ENCODE results near the gene ZNF33A.
"Not testable (repeated sequence)": the region's sequence is repeated elsewhere in the genome, so short reads cannot be mapped to it uniquely, and the experiment has no call there.

ZNF33A gene

GRCh38 chr10:38016354-38016753, 5.9 kb downstream of the ZNF33A start:
- no peak overlapping the region for H3K9ac ChIP-seq
- H3K36me3 ChIP-seq (ENCODE audit: insufficient read depth) = peaks cover 13% of the 10 kb centered on the region; the same call in 1 of the 2 replicates
- H2AFZ ChIP-seq (ENCODE audit: low read depth) = no peak overlapping the region
- H3K27me3 ChIP-seq (ENCODE audit: insufficient read depth, low read depth) = no peaks in the 10 kb centered on the region
- no peak overlapping the region for H3K4me2 ChIP-seq
- H4K20me1 ChIP-seq (ENCODE audit: insufficient read depth) = no peaks in the 10 kb centered on the region
- no peak overlapping the region for H3K27ac ChIP-seq
- peaks cover 7% of the 10 kb centered on the region for H3K4me1 ChIP-seq (ENCODE audit: low read depth, poor library complexity, severe bottlenecking)
- H3K4me3 ChIP-seq (IDR thresholded peaks at IDR 0.05; ENCODE audit: insufficient read depth, low read depth, low read length) = no peak overlapping the region
- peaks cover 23% of the 10 kb centered on the region for H3K79me2 ChIP-seq (ENCODE audit: insufficient read depth, low read depth)
- TF ChIP-seq, protein P1, sequence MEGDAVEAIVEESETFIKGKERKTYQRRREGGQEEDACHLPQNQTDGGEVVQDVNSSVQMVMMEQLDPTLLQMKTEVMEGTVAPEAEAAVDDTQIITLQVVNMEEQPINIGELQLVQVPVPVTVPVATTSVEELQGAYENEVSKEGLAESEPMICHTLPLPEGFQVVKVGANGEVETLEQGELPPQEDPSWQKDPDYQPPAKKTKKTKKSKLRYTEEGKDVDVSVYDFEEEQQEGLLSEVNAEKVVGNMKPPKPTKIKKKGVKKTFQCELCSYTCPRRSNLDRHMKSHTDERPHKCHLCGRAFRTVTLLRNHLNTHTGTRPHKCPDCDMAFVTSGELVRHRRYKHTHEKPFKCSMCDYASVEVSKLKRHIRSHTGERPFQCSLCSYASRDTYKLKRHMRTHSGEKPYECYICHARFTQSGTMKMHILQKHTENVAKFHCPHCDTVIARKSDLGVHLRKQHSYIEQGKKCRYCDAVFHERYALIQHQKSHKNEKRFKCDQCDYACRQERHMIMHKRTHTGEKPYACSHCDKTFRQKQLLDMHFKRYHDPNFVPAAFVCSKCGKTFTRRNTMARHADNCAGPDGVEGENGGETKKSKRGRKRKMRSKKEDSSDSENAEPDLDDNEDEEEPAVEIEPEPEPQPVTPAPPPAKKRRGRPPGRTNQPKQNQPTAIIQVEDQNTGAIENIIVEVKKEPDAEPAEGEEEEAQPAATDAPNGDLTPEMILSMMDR (conservative IDR thresholded peaks at IDR 0.05; ENCODE audit: low read depth, low read length) = no peak

DNA sequence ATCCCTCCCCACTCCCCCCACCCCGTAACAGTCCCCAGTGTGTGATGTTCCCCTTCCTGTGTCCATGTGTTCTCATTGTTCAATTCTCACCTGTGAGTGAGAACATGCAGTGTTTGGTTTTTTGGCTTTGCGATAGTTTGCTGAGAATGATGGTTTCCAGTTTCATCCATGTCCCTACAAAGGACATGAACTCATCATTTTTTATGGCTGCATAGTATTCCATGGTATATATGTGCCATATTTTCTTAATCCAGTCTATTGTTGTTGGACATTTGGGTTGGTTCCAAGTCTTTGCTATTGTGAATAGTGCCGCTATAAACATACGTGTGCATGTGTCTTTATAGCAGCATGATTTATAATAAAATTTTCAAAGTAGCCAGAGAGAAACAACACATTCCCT, 8.6 kb downstream of the ZNF33A start:
- H3K27ac ChIP-seq; H3K4me2 ChIP-seq; H3K9ac ChIP-seq; H3K27me3 ChIP-seq (ENCODE audit: insufficient read depth, low read depth); H3K4me3 ChIP-seq (IDR thresholded peaks at IDR 0.05; ENCODE audit: insufficient read depth, low read depth, low read length); H3K79me2 ChIP-seq (ENCODE audit: insufficient read depth, low read depth); H3K4me1 ChIP-seq (ENCODE audit: low read depth, poor library complexity, severe bottlenecking); H2AFZ ChIP-seq (ENCODE audit: low read depth); H4K20me1 ChIP-seq (ENCODE audit: insufficient read depth): not testable (repeated sequence)
- peaks cover 13% of the 10 kb centered on the region; the same call in 1 of the 2 replicates for H3K36me3 ChIP-seq (ENCODE audit: insufficient read depth)

- H2AFZ ChIP-seq (ENCODE audit: low read depth) = no peak overlapping the region
- no peak overlapping the region for H3K4me3 ChIP-seq (IDR thresholded peaks at IDR 0.05; ENCODE audit: insufficient read depth, low read depth, low read length)
- H3K4me2 ChIP-seq = no peak overlapping the region
- H3K27me3 ChIP-seq (ENCODE audit: insufficient read depth, low read depth) = no peaks in the 10 kb centered on the region
- TF ChIP-seq, protein P1 (conservative IDR thresholded peaks at IDR 0.05; ENCODE audit: low read depth, low read length) = no peak
- H3K27ac ChIP-seq = no peak overlapping the region
- H3K4me1 ChIP-seq (ENCODE audit: low read depth, poor library complexity, severe bottlenecking) = peaks cover 20% of the 10 kb centered on the region
- no peak overlapping the region for H3K9ac ChIP-seq
- H3K79me2 ChIP-seq (ENCODE audit: insufficient read depth, low read depth) = no peaks in the 10 kb centered on the region
- no peaks in the 10 kb centered on the region for H4K20me1 ChIP-seq (ENCODE audit: insufficient read depth)
- H3K36me3 ChIP-seq (ENCODE audit: insufficient read depth) = no peaks in the 10 kb centered on the region
Measured at GRCh38 chr10:38025283-38025682, 14.8 kb downstream of the ZNF33A start.

GRCh38 chr10:38027986-38028385, 17.5 kb downstream of the ZNF33A start:
- TF ChIP-seq, protein P1 (conservative IDR thresholded peaks at IDR 0.05; ENCODE audit: low read depth, low read length) = no peak
- H3K4me2 ChIP-seq = no peak overlapping the region
- H2AFZ ChIP-seq (ENCODE audit: low read depth) = no peak overlapping the region
- H4K20me1 ChIP-seq (ENCODE audit: insufficient read depth) = no peaks in the 10 kb centered on the region
- no peaks in the 10 kb centered on the region for H3K27me3 ChIP-seq (ENCODE audit: insufficient read depth, low read depth)
- H3K36me3 ChIP-seq (ENCODE audit: insufficient read depth) = no peaks in the 10 kb centered on the region; the same call in 1 of the 2 replicates
- H3K9ac ChIP-seq = no peak overlapping the region
- no peaks in the 10 kb centered on the region for H3K79me2 ChIP-seq (ENCODE audit: insufficient read depth, low read depth)
- no peak overlapping the region for H3K27ac ChIP-seq
- H3K4me3 ChIP-seq (IDR thresholded peaks at IDR 0.05; ENCODE audit: insufficient read depth, low read depth, low read length) = no peak overlapping the region
- H3K4me1 ChIP-seq (ENCODE audit: low read depth, poor library complexity, severe bottlenecking) = peaks cover 20% of the 10 kb centered on the region

DNA sequence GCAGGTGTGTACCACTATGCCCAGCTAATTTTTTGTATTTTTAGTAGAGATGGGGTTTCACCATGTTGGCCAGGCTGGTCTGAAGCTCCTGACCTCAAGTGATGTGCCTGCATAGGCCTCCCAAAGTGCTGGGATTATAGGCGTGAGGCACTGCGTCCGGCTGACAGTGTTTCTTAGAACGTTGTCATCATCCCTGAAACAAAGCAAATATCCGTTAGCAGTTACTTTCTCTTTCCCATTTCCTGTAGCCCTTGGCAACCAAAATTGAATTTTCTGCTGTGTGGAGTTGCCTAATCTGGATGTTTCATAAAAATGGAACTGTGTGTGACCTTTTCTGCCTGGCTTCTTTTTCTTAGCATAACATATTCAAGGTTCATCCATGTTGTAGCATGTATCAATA, 22.4 kb downstream of the ZNF33A start:
- Histone ChIP-seq H3K79me2 (ENCODE audit: insufficient read depth, low read depth) (no peaks in the 10 kb centered on the region), H3K9ac (no peak overlapping the region), H3K4me3 (IDR thresholded peaks at IDR 0.05; ENCODE audit: insufficient read depth, low read depth, low read length) (no peak overlapping the region), H2AFZ (ENCODE audit: low read depth) (no peak overlapping the region), H3K4me2 (no peak overlapping the region), H3K36me3 (ENCODE audit: insufficient read depth) (no peaks in the 10 kb centered on the region; the same call in 1 of the 2 replicates), H3K27me3 (ENCODE audit: insufficient read depth, low read depth) (no peaks in the 10 kb centered on the region), H3K27ac (no peak overlapping the region), H3K4me1 (ENCODE audit: low read depth, poor library complexity, severe bottlenecking) (peaks cover 3% of the 10 kb centered on the region), H4K20me1 (ENCODE audit: insufficient read depth) (no peaks in the 10 kb centered on the region)
- TF ChIP-seq, protein P1 (conservative IDR thresholded peaks at IDR 0.05; ENCODE audit: low read depth, low read length) = no peak

All from KMS-11 (cell line).